ENCODE data around the gene RNF220. TPM values are rescaled to one million over a fixed set of nuclear protein-coding genes. Genes with fewer than 3 reads are reported as not detected.
A peak's percentile ranks its signal among the peaks of the same experiment; 100 is the strongest.

The RNF220 gene
- total and polyA plus RNA-seq, 4 donors: 44.2 to 70.5 (median 52.8) TPM

DNA sequence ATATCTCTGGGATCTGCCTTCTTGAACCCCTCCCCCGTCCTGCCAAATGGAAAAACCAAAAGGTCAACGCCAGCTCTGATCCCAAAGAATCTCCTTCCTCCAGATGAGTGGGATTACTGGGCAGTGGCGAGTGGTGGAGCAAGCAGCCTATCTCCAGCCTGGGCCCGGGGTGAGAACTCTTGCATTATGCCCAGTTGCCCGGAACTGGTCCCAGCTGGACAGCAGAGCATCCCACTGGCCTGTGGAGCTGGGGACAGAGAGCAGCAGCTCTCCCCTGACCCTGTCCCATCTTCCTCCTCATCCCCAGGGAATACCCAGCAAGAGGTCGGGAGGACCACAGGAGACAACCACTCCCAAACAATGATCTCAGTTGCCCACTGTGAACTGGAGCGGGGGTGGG lies 138.7 kb downstream of the RNF220 start:
- H3K9me3 ChIP-seq (ENCODE audit: control insufficient read depth, low read length): no peaks in the 10 kb centered on the region
- peak in 1 of 2 donors; percentile 33 for DNase-seq
- intact Hi-C loops (cut with DNase I): no loop called here
- H3K4me3 ChIP-seq (ENCODE audit: low read length in 2 of 2): no peak overlapping the region
- H3K4me1 ChIP-seq (ENCODE audit: control insufficient read depth in 1 of 2, insufficient read depth in 2 of 2, low read length in 2 of 2): no peaks in the 10 kb centered on the region
- no peaks in the 10 kb centered on the region for H3K27me3 ChIP-seq (ENCODE audit: control insufficient read depth in 1 of 2, insufficient read depth in 2 of 2, low read length in 1 of 2)
- ATAC-seq (ENCODE audit: low FRiP score): no peak
- no peaks in the 10 kb centered on the region for H3K36me3 ChIP-seq (ENCODE audit: control insufficient read depth in 1 of 2, insufficient read depth in 2 of 2, low read length in 1 of 2)
- 21 to 26% methylated on average over 7 of the region's 7 CpGs for WGBS, 2 donors
- H3K27ac ChIP-seq (ENCODE audit: low read depth in 1 of 2, low read length in 2 of 2): no peak overlapping the region

DNA sequence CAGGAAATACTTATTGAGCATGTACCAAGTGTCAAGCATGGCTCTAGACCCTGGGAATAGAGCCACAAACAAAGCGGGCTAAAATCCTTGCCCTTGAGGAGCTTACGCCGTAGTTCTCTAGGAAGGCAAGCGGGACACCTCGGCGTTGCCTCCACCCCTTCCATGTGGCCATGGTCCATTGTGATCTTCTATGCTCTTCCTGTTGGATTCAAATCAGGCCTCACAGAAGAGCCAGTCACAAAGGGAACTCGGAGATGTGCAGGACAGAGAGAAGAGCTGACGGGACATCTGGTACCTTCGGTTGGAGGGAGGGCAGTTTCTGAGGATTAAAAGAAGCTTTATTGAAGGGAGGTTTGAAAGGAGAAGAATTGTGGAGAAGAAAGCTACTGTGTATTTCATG lies 139.9 kb downstream of the RNF220 start:
- ATAC-seq (ENCODE audit: low FRiP score) (no peak), DNase-seq (no peak)
- Histone ChIP-seq H3K4me1 (ENCODE audit: control insufficient read depth in 1 of 2, insufficient read depth in 2 of 2, low read length in 2 of 2) (no peaks in the 10 kb centered on the region), H3K27me3 (ENCODE audit: control insufficient read depth in 1 of 2, insufficient read depth in 2 of 2, low read length in 1 of 2) (no peaks in the 10 kb centered on the region), H3K27ac (ENCODE audit: low read depth in 1 of 2, low read length in 2 of 2) (no peak overlapping the region), H3K9me3 (ENCODE audit: control insufficient read depth, low read length) (no peaks in the 10 kb centered on the region), H3K4me3 (ENCODE audit: low read length in 2 of 2) (no peak overlapping the region), H3K36me3 (ENCODE audit: control insufficient read depth in 1 of 2, insufficient read depth in 2 of 2, low read length in 1 of 2) (no peaks in the 10 kb centered on the region)
- WGBS, 2 donors: 88 to 91% methylated on average over 9 of the region's 9 CpGs
- intact Hi-C loops (cut with DNase I): no loop called here

DNA sequence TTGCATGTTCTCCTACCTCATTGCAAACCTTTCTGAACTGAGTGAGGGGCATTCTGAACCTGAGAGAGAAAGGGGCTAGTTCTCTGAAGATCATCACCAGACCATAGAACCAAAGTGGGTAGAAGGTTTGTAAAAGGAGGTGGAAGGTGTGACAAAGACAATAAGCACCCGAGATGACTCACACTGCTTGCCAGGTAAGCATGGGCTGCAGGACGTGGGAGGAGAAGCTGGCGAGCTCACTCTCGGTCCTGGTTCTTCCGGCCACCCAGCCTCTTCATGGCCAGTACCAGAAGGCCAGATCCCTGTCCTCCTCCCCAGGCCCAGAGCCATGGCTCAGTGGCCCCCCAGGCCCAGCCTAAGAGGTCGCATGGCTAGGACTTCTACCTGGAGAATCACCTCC lies 140.9 kb downstream of the RNF220 start:
- intact Hi-C loops (cut with DNase I): no loop called here
- Histone ChIP-seq H3K36me3 (ENCODE audit: control insufficient read depth in 1 of 2, insufficient read depth in 2 of 2, low read length in 1 of 2) (no peaks in the 10 kb centered on the region), H3K4me3 (ENCODE audit: low read length in 2 of 2) (no peak overlapping the region), H3K27ac (ENCODE audit: low read depth in 1 of 2, low read length in 2 of 2) (no peak overlapping the region), H3K27me3 (ENCODE audit: control insufficient read depth in 1 of 2, insufficient read depth in 2 of 2, low read length in 1 of 2) (no peaks in the 10 kb centered on the region), H3K9me3 (ENCODE audit: control insufficient read depth, low read length) (no peaks in the 10 kb centered on the region), H3K4me1 (ENCODE audit: control insufficient read depth in 1 of 2, insufficient read depth in 2 of 2, low read length in 2 of 2) (no peaks in the 10 kb centered on the region)
- ATAC-seq (ENCODE audit: low FRiP score) (no peak), DNase-seq (peak in 1 of 2 donors; percentile 55)
- WGBS, 2 donors: 76% methylated on average over 6 of the region's 6 CpGs

DNA sequence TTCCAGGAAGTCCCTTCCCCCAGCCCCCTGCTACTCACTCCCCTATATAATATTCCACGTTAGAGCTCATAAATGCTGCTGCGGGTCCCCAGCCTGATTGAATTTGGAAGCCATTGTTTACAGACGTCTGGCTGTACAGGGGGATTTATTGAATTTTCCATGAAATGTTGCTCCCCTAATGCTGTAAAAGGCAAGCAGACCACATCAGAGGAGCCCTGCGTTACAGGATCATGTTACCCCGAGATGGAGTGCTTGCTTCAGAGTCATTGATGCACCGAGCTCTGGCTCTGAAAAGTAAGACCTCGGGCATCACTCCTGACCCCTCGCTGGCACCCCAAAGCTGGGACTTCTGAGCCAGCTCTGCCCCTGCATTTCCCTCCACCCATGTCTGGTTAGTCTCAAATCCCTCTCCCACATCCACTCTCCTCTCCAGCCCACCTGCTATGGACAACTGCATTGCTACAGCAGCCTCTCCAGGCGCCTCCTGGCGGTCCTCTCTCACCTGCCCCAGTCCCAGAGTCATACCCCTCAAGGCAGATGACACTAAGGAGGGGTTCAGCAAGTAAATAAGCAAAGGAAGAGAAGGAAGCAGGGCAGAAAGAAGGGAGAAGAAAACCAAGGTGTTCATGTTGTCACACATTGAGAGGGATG lies 141.5 kb downstream of the RNF220 start:
- no peaks in the 10 kb centered on the region for H3K36me3 ChIP-seq (ENCODE audit: control insufficient read depth in 1 of 2, insufficient read depth in 2 of 2, low read length in 1 of 2)
- H3K4me3 ChIP-seq (ENCODE audit: low read length in 2 of 2): no peak overlapping the region
- intact Hi-C loops (cut with DNase I): no loop called here
- no peaks in the 10 kb centered on the region for H3K27me3 ChIP-seq (ENCODE audit: control insufficient read depth in 1 of 2, insufficient read depth in 2 of 2, low read length in 1 of 2)
- no peak for ATAC-seq (ENCODE audit: low FRiP score)
- no peaks in the 10 kb centered on the region for H3K4me1 ChIP-seq (ENCODE audit: control insufficient read depth in 1 of 2, insufficient read depth in 2 of 2, low read length in 2 of 2)
- peak in 1 of 2 donors; percentile 36 for DNase-seq
- no peaks in the 10 kb centered on the region for H3K9me3 ChIP-seq (ENCODE audit: control insufficient read depth, low read length)
- H3K27ac ChIP-seq (ENCODE audit: low read depth in 1 of 2, low read length in 2 of 2): no peak overlapping the region
- 56 to 60% methylated on average over 10 of the region's 10 CpGs for WGBS, 2 donors

DNA sequence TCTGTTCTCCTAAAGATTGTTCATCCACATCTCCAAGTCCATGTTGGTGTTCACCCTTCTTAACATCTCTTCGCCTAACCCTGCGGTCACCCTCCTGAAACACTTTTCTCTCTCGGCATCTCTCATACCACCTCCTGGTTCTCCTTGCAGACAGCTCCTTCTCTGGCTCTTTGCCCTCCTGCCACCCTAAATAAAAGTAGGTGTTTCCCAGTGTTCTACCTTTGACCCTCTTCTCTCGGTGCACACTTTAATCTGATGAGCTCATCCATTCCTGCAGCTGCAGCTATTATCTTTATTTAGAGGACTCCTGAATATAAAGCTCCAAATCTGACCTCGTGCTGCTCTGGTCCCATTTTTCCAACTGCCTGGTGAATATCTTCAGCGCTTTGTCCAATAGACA lies 142.3 kb downstream of the RNF220 start:
- H3K36me3 ChIP-seq (ENCODE audit: control insufficient read depth in 1 of 2, insufficient read depth in 2 of 2, low read length in 1 of 2): no peaks in the 10 kb centered on the region
- no peaks in the 10 kb centered on the region for H3K9me3 ChIP-seq (ENCODE audit: control insufficient read depth, low read length)
- no peaks in the 10 kb centered on the region for H3K27me3 ChIP-seq (ENCODE audit: control insufficient read depth in 1 of 2, insufficient read depth in 2 of 2, low read length in 1 of 2)
- H3K4me3 ChIP-seq (ENCODE audit: low read length in 2 of 2): no peak overlapping the region
- 76 to 84% methylated on average over 6 of the region's 6 CpGs for WGBS, 2 donors
- no peak overlapping the region for H3K27ac ChIP-seq (ENCODE audit: low read depth in 1 of 2, low read length in 2 of 2)
- H3K4me1 ChIP-seq (ENCODE audit: control insufficient read depth in 1 of 2, insufficient read depth in 2 of 2, low read length in 2 of 2): no peaks in the 10 kb centered on the region
- DNase-seq (peak in 1 of 2 donors; percentile 10), ATAC-seq (ENCODE audit: low FRiP score) (no peak)
- intact Hi-C loops (cut with DNase I): no loop called here

DNA sequence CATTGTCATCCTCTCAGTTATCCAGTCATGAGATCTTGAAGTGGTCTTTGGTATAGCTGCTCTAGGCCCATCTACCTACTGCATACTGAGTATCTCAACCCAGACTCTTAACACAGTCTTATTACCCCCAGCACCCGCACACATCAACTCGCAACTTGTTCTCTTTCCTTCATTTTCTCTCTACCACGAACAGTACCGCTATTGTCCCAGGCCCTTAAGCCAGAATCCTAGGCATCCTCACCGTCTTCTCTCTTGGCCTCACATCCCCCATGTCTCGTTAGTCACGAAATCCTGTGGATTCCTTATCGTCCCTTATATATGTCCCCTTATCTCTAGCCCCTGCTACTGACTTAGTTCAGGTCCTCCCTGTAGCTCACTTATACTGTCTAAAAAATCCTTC lies 142.8 kb downstream of the RNF220 start:
- Histone ChIP-seq H3K27me3 (ENCODE audit: control insufficient read depth in 1 of 2, insufficient read depth in 2 of 2, low read length in 1 of 2) (no peaks in the 10 kb centered on the region), H3K4me1 (ENCODE audit: control insufficient read depth in 1 of 2, insufficient read depth in 2 of 2, low read length in 2 of 2) (no peaks in the 10 kb centered on the region), H3K9me3 (ENCODE audit: control insufficient read depth, low read length) (no peaks in the 10 kb centered on the region), H3K36me3 (ENCODE audit: control insufficient read depth in 1 of 2, insufficient read depth in 2 of 2, low read length in 1 of 2) (no peaks in the 10 kb centered on the region), H3K27ac (ENCODE audit: low read depth in 1 of 2, low read length in 2 of 2) (no peak overlapping the region), H3K4me3 (ENCODE audit: low read length in 2 of 2) (no peak overlapping the region)
- DNase-seq (no peak), ATAC-seq (ENCODE audit: low FRiP score) (no peak)
- WGBS, 2 donors: 77 to 78% methylated on average over 8 of the region's 8 CpGs
- intact Hi-C loops (cut with DNase I): no loop called here

DNA sequence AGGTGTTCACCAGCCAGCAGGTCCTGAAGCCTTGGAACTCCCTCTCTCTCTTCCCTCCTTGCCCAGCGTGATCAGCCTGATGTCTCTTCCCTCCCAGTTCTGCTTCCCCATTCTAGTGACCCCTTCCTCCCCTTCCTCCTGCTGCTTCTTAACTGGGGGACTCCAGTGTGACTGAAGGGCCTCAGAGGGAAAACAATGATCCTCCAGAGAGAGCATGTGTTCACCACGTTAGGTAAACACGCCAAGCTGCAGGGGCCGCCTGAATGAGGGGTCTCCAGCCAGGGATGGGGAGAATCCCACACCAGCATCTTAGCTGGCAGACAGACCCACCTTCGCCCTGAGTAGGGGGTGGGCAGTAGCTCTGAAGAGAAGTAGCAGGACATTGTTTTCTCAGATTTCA lies 144.5 kb downstream of the RNF220 start:
- ATAC-seq (ENCODE audit: low FRiP score) (no peak), DNase-seq (peak in 1 of 2 donors; percentile 11)
- no peak overlapping the region for H3K4me3 ChIP-seq (ENCODE audit: low read length in 2 of 2)
- no peaks in the 10 kb centered on the region for H3K9me3 ChIP-seq (ENCODE audit: control insufficient read depth, low read length)
- no peaks in the 10 kb centered on the region for H3K27me3 ChIP-seq (ENCODE audit: control insufficient read depth in 1 of 2, insufficient read depth in 2 of 2, low read length in 1 of 2)
- WGBS, 2 donors: 41 to 49% methylated on average over 5 of the region's 5 CpGs
- intact Hi-C loops (cut with DNase I): no loop called here
- no peaks in the 10 kb centered on the region for H3K36me3 ChIP-seq (ENCODE audit: control insufficient read depth in 1 of 2, insufficient read depth in 2 of 2, low read length in 1 of 2)
- H3K4me1 ChIP-seq (ENCODE audit: control insufficient read depth in 1 of 2, insufficient read depth in 2 of 2, low read length in 2 of 2): no peaks in the 10 kb centered on the region
- no peak overlapping the region for H3K27ac ChIP-seq (ENCODE audit: low read depth in 1 of 2, low read length in 2 of 2)

DNA sequence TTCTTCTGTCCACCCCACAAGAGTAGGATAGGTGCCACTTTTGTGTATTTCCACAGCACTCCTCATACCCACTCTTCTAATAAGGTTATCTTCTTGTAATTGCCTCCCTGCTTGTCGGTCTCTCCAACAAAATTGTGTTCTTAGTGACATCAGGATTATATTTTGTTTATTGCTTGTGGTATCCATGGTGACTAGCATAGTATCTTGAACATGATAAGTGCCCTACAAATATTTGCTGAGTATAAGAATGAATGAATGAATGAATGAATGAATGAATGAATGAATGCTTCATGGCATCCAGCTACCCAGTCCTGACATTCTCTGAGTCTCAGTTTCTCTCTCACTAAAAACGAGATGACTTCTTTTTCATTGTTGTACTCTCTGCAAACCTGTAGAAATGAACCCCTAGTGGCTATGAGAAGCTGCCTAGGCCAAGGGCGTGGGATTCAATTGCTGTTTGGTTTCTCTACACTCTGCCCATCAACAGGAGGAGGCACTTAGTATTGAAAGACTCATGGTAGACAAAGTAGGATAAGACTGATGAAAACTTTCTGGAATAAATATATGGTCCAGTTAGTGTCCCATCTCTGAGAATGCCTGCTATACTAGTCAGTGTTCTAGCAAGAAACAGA lies 148.2 kb downstream of the RNF220 start:
- Histone ChIP-seq H3K4me1 (ENCODE audit: control insufficient read depth in 1 of 2, insufficient read depth in 2 of 2, low read length in 2 of 2) (no peaks in the 10 kb centered on the region), H3K27me3 (ENCODE audit: control insufficient read depth in 1 of 2, insufficient read depth in 2 of 2, low read length in 1 of 2) (no peaks in the 10 kb centered on the region), H3K4me3 (ENCODE audit: low read length in 2 of 2) (no peak overlapping the region), H3K27ac (ENCODE audit: low read depth in 1 of 2, low read length in 2 of 2) (no peak overlapping the region), H3K36me3 (ENCODE audit: control insufficient read depth in 1 of 2, insufficient read depth in 2 of 2, low read length in 1 of 2) (no peaks in the 10 kb centered on the region), H3K9me3 (ENCODE audit: control insufficient read depth, low read length) (no peaks in the 10 kb centered on the region)
- 40 to 46% methylated on average over 3 of the region's 3 CpGs for WGBS, 2 donors
- DNase-seq (no peak), ATAC-seq (ENCODE audit: low FRiP score) (no peak)
- intact Hi-C loops (cut with DNase I): no loop called here

DNA sequence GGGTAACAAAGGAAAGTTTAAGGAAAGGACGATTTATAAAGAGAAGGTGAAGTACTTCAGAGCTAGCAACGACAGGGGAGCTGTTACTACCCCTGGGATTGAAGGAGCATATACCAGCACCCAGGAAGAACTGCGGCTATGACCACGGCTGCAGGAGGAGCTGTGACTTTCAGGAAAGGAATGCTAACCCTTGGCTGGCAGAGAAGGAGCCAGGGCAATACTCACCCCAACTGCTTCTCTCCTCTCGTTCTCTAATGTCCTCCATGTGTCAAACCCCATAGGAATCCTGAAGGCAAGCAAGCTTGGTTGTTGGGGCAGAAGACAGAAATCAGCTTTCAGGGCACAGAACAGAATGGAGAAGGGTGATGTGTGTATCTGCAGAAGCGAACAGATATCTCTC lies 148.7 kb downstream of the RNF220 start:
- ATAC-seq (ENCODE audit: low FRiP score): no peak
- intact Hi-C loops (cut with DNase I): no loop called here
- 46 to 50% methylated on average over 6 of the region's 6 CpGs for WGBS, 2 donors

More for the DNA sequence above, 148.7 kb downstream of the RNF220 start:
- Histone ChIP-seq H3K27ac (ENCODE audit: low read depth in 1 of 2, low read length in 2 of 2) (no peak overlapping the region), H3K36me3 (ENCODE audit: control insufficient read depth in 1 of 2, insufficient read depth in 2 of 2, low read length in 1 of 2) (no peaks in the 10 kb centered on the region), H3K9me3 (ENCODE audit: control insufficient read depth, low read length) (no peaks in the 10 kb centered on the region), H3K4me3 (ENCODE audit: low read length in 2 of 2) (no peak overlapping the region), H3K4me1 (ENCODE audit: control insufficient read depth in 1 of 2, insufficient read depth in 2 of 2, low read length in 2 of 2) (no peaks in the 10 kb centered on the region), H3K27me3 (ENCODE audit: control insufficient read depth in 1 of 2, insufficient read depth in 2 of 2, low read length in 1 of 2) (no peaks in the 10 kb centered on the region)
- peak in 1 of 2 donors; percentile 41 for DNase-seq

Measured in aorta (tissue), 5 donors.